Right lobe of liver (tissue), 4 donors: ENCODE results near the gene PLPPR2.

Source experiments
- POLR2A ChIP-seq: fragments of 450-650 bp; IDR thresholded peaks from one replicate; pipeline ENCODE4 v1.6.1; 2017; ENCODE audit warnings: antibody characterized with exemption, mild to moderate bottlenecking
- TF ChIP-seq, protein P1 (sequence below), 4 donors: fragments of 200-600 bp in 3 of 4; fragments of 450-650 bp in 1 of 4; IDR thresholded peaks; one replicate each; pipeline versions ENCODE4 v1.5.1 to v1.8.0; 2016 to 2022; ENCODE audit warnings: antibody characterized with exemption in 4 of 4, mild to moderate bottlenecking in 2 of 4
- donor health status: DM: no; HTN: no; CAD: no.
- donor health status: DM: no; HTN: no; CAD: no.
- donor health status: DM: no; HTN: yes; CAD: no.

DNA sequence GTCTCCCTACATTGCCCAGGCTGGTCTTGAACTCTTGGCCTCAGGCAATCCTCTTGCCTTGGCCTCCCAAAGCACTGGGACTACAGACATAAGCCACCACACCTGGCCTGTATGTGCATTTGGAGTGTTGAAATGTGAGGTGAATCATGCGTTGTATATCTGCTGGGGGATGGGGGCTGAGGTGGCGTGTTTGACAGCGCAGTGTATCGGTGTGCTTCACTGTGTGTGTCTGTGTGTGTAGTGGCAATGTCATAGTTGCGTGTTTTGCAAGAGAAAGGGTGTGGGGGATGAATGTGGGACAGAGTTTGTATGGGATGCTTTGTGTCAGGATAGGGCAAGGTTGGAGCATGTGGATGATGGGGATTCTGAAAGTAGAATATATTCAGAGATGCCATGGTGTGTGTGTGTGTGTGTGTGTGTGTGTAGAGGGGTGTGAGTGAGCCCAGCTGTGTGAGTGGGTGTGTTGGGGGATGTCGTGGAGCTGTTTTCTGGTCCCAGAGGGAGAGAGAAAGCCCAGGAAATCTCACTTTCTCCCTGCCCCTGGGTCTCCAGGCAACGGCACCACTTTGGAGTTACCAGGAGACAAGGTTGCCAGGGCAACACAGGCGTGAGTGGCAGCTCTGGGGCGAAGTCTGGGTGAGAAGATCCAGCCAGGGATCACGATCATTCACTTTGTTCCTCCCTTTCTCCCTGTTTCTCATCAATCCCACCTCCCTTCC is 18.1 kb downstream of the PLPPR2 start:
- TF ChIP-seq, protein P1, sequence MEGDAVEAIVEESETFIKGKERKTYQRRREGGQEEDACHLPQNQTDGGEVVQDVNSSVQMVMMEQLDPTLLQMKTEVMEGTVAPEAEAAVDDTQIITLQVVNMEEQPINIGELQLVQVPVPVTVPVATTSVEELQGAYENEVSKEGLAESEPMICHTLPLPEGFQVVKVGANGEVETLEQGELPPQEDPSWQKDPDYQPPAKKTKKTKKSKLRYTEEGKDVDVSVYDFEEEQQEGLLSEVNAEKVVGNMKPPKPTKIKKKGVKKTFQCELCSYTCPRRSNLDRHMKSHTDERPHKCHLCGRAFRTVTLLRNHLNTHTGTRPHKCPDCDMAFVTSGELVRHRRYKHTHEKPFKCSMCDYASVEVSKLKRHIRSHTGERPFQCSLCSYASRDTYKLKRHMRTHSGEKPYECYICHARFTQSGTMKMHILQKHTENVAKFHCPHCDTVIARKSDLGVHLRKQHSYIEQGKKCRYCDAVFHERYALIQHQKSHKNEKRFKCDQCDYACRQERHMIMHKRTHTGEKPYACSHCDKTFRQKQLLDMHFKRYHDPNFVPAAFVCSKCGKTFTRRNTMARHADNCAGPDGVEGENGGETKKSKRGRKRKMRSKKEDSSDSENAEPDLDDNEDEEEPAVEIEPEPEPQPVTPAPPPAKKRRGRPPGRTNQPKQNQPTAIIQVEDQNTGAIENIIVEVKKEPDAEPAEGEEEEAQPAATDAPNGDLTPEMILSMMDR (IDR thresholded peaks at IDR 0.05) = no peak
- no peak for TF ChIP-seq POLR2A
